BLaER1 (cell line): Measurements from ENCODE around the gene SEC14L3.

Experiments used
- H3K27ac ChIP-seq: shearing (Covaris generic); formaldehyde crosslinking; 2 replicates; pipeline ENCODE4 v1.8.1; 2022
- H3K27me3 ChIP-seq: shearing (Covaris generic); formaldehyde crosslinking; 2 replicates; pipeline ENCODE4 v1.8.1; 2022
- H3K36me3 ChIP-seq: shearing (Covaris generic); formaldehyde crosslinking; 2 replicates; pipeline ENCODE4 v1.8.1; 2022
- H3K4me1 ChIP-seq: shearing (Covaris generic); formaldehyde crosslinking; 2 replicates; pipeline ENCODE4 v1.8.1; 2022
- H3K4me2 ChIP-seq: shearing (Covaris generic); formaldehyde crosslinking; 2 replicates; pipeline ENCODE4 v1.8.1; 2022
- H3K4me3 ChIP-seq: shearing (Covaris generic); formaldehyde crosslinking; 2 replicates; pipeline ENCODE4 v1.8.1; 2022
- H3K9ac ChIP-seq: shearing (Covaris generic); formaldehyde crosslinking; 2 replicates; pipeline ENCODE4 v1.8.1; 2022
- H3K9me3 ChIP-seq: shearing (Covaris generic); formaldehyde crosslinking; 2 replicates; pipeline ENCODE4 v1.8.1; 2022
- H4K20me1 ChIP-seq: shearing (Covaris generic); formaldehyde crosslinking; 2 replicates; pipeline ENCODE4 v1.8.1; 2022
- Cebpa-rat ChIP-seq: shearing (Covaris generic); IDR thresholded peaks from 2 replicates; pipeline ENCODE4 v1.8.1; 2022

The SEC14L3 gene

GRCh38 chr22:30471616-30472318, at the start of gene SEC14L3:
TSS of gene SEC14L3 (minus strand) at chr22:30472017. CDS start at chr22:30471958, 59 bp downstream.
- no peaks in the 10 kb centered on the region for H4K20me1 ChIP-seq
- H3K9me3 ChIP-seq = no peaks in the 10 kb centered on the region
- no peaks in the 10 kb centered on the region for H3K4me1 ChIP-seq
- no peak within 1 kb of the TSS for H3K9ac ChIP-seq
- H3K4me3 ChIP-seq = no peak within 1 kb of the TSS
- no peaks in the 10 kb centered on the region for H3K36me3 ChIP-seq
- TF ChIP-seq Cebpa-rat = no peak
- no peak within 1 kb of the TSS for H3K4me2 ChIP-seq
- no peaks in the 10 kb centered on the region for H3K27me3 ChIP-seq
- no peak within 1 kb of the TSS for H3K27ac ChIP-seq

GRCh38 chr22:30519842-30520425, 48.1 kb upstream of the SEC14L3 start:
- no peaks in the 10 kb centered on the region for H3K27me3 ChIP-seq
- peaks cover 20% of the 10 kb centered on the region for H3K4me1 ChIP-seq
- no peak for TF ChIP-seq Cebpa-rat
- no peak overlapping the region for H3K4me2 ChIP-seq
- no peak overlapping the region for H3K4me3 ChIP-seq
- no peaks in the 10 kb centered on the region for H4K20me1 ChIP-seq
- H3K36me3 ChIP-seq = no peaks in the 10 kb centered on the region
- H3K9me3 ChIP-seq = no peaks in the 10 kb centered on the region
- H3K9ac ChIP-seq = no peak overlapping the region
- no peak overlapping the region for H3K27ac ChIP-seq

- no peaks in the 10 kb centered on the region for H3K27me3 ChIP-seq
- H3K9me3 ChIP-seq = peaks cover 8% of the 10 kb centered on the region
- no peaks in the 10 kb centered on the region for H3K36me3 ChIP-seq
- no peaks in the 10 kb centered on the region for H4K20me1 ChIP-seq
- no peak overlapping the region for H3K4me3 ChIP-seq
- H3K9ac ChIP-seq = no peak overlapping the region
- no peak overlapping the region for H3K27ac ChIP-seq
- H3K4me2 ChIP-seq = no peak overlapping the region
- no peak for TF ChIP-seq Cebpa-rat
- peaks cover 8% of the 10 kb centered on the region for H3K4me1 ChIP-seq
Observed at GRCh38 chr22:30516731-30517130, 44.9 kb upstream of the SEC14L3 start.

GRCh38 chr22:30516273-30516672, 44.5 kb upstream of the SEC14L3 start:
- peaks cover 8% of the 10 kb centered on the region for H3K4me1 ChIP-seq
- TF ChIP-seq Cebpa-rat = no peak
- no peak overlapping the region for H3K4me3 ChIP-seq
- H3K9ac ChIP-seq = no peak overlapping the region
- peaks cover 13% of the 10 kb centered on the region for H3K9me3 ChIP-seq
- H3K36me3 ChIP-seq = no peaks in the 10 kb centered on the region
- no peaks in the 10 kb centered on the region for H3K27me3 ChIP-seq
- no peaks in the 10 kb centered on the region for H4K20me1 ChIP-seq
- H3K27ac ChIP-seq = no peak overlapping the region
- no peak overlapping the region for H3K4me2 ChIP-seq

GRCh38 chr22:30514252-30514651, 42.4 kb upstream of the SEC14L3 start:
- no peaks in the 10 kb centered on the region for H3K36me3 ChIP-seq
- no peaks in the 10 kb centered on the region for H4K20me1 ChIP-seq
- no peaks in the 10 kb centered on the region for H3K27me3 ChIP-seq
- H3K4me1 ChIP-seq = peaks cover 8% of the 10 kb centered on the region
- peaks cover 16% of the 10 kb centered on the region for H3K9me3 ChIP-seq
- H3K4me3 ChIP-seq = no peak overlapping the region
- H3K27ac ChIP-seq = no peak overlapping the region
- H3K9ac ChIP-seq = no peak overlapping the region
- H3K4me2 ChIP-seq = peak overlapping the region; percentile 19; the same call in 1 of the 2 replicates
- no peak for TF ChIP-seq Cebpa-rat

- TF ChIP-seq Cebpa-rat = no peak
- Histone ChIP-seq H3K36me3 (no peaks in the 10 kb centered on the region), H3K9ac (no peak overlapping the region), H3K9me3 (peaks cover 16% of the 10 kb centered on the region), H3K4me2 (no peak overlapping the region), H3K27me3 (no peaks in the 10 kb centered on the region), H3K27ac (no peak overlapping the region), H3K4me1 (peaks cover 8% of the 10 kb centered on the region), H4K20me1 (no peaks in the 10 kb centered on the region), H3K4me3 (no peak overlapping the region)
Observed at GRCh38 chr22:30513462-30513861, 41.6 kb upstream of the SEC14L3 start.

GRCh38 chr22:30511911-30512310, 40.1 kb upstream of the SEC14L3 start:
- Histone ChIP-seq H3K36me3 (no peaks in the 10 kb centered on the region), H3K9ac (no peak overlapping the region), H3K27me3 (no peaks in the 10 kb centered on the region), H4K20me1 (no peaks in the 10 kb centered on the region), H3K4me1 (peaks cover 8% of the 10 kb centered on the region), H3K27ac (no peak overlapping the region), H3K4me2 (no peak overlapping the region), H3K4me3 (no peak overlapping the region), H3K9me3 (peaks cover 16% of the 10 kb centered on the region)
- TF ChIP-seq Cebpa-rat = no peak

- H3K4me2 ChIP-seq = no peak overlapping the region
- H3K27me3 ChIP-seq = no peaks in the 10 kb centered on the region
- no peaks in the 10 kb centered on the region for H4K20me1 ChIP-seq
- H3K27ac ChIP-seq = no peak overlapping the region
- no peaks in the 10 kb centered on the region for H3K36me3 ChIP-seq
- peaks cover 16% of the 10 kb centered on the region for H3K9me3 ChIP-seq
- no peak overlapping the region for H3K9ac ChIP-seq
- no peak overlapping the region for H3K4me3 ChIP-seq
- TF ChIP-seq Cebpa-rat = no peak
- peaks cover 8% of the 10 kb centered on the region for H3K4me1 ChIP-seq
Observed at GRCh38 chr22:30511109-30511508, 39.3 kb upstream of the SEC14L3 start.

- no peak overlapping the region for H3K4me2 ChIP-seq
- no peak overlapping the region for H3K27ac ChIP-seq
- H3K9ac ChIP-seq = no peak overlapping the region
- H3K4me1 ChIP-seq = no peaks in the 10 kb centered on the region
- TF ChIP-seq Cebpa-rat = no peak
- no peaks in the 10 kb centered on the region for H4K20me1 ChIP-seq
- H3K36me3 ChIP-seq = no peaks in the 10 kb centered on the region
- no peaks in the 10 kb centered on the region for H3K27me3 ChIP-seq
- H3K9me3 ChIP-seq = peaks cover 16% of the 10 kb centered on the region
- no peak overlapping the region for H3K4me3 ChIP-seq
Observed at GRCh38 chr22:30508216-30508615, 36.4 kb upstream of the SEC14L3 start.

- no peak for TF ChIP-seq Cebpa-rat
Observed at GRCh38 chr22:30507670-30508069, 35.9 kb upstream of the SEC14L3 start.

More at GRCh38 chr22:30507670-30508069, 35.9 kb upstream of the SEC14L3 start:
- H4K20me1 ChIP-seq = no peaks in the 10 kb centered on the region
- no peaks in the 10 kb centered on the region for H3K4me1 ChIP-seq
- H3K4me3 ChIP-seq = no peak overlapping the region
- H3K4me2 ChIP-seq = no peak overlapping the region
- H3K27ac ChIP-seq = no peak overlapping the region
- no peaks in the 10 kb centered on the region for H3K27me3 ChIP-seq
- H3K36me3 ChIP-seq = no peaks in the 10 kb centered on the region
- H3K9ac ChIP-seq = no peak overlapping the region
- H3K9me3 ChIP-seq = peaks cover 16% of the 10 kb centered on the region
